MM.1S (cell line): Measurements from ENCODE around the gene PCDH8.

Experiments used
- CTCF ChIP-seq: fragments of 300-600 bp; sonication (generic); IDR thresholded peaks from 2 replicates; pipeline ENCODE4 v1.5.1; 2016; ENCODE audit warnings: antibody characterized with exemption, low read length, mixed read lengths
- EZH2phosphoT487 ChIP-seq: fragments of 300-600 bp; sonication (generic); IDR thresholded peaks from 2 replicates; pipeline ENCODE4 v1.6.1; 2018; ENCODE audit warnings: antibody characterized with exemption, low read length

- TF ChIP-seq CTCF (no peak), EZH2phosphoT487 (no peak)
These were observed 3.1 kb downstream of the PCDH8 start for GRCh38 chr13:52845334-52845761.
